HEK293T (cell line): ENCODE data around the gene TUBAL3.
"Not testable (repeated sequence)": the region's sequence is repeated elsewhere in the genome, so short reads cannot be mapped to it uniquely, and the experiment has no call there.

Experiments
- CTCF ChIA-PET: fragments of 350-600 bp; formaldehyde crosslinking; extraction: SDS; loops from one replicate; lab custom pipeline; 2021; ENCODE audit warnings: antibody characterized with exemption, inconsistent platforms; lab: Yijun Ruan, JAX
- POLR2A ChIA-PET: fragments of 350-600 bp; formaldehyde crosslinking; extraction: SDS; loops from one replicate; lab custom pipeline; 2020; ENCODE audit warnings: antibody characterized with exemption, inconsistent platforms; lab: Yijun Ruan, JAX
- DNase-seq: peaks from one replicate; pipeline ENCODE4 v3.0.0; 2012; ENCODE audit warnings: mixed read lengths; ENCODE audit errors: extremely low spot score
- ARNT ChIP-seq: fragments of 450-650 bp; IDR thresholded peaks from 2 replicates; pipeline ENCODE4 v1.6.1; 2017; ENCODE audit warnings: mild to moderate bottlenecking
- BHLHE40 ChIP-seq: fragments of 450-650 bp; IDR thresholded peaks from 2 replicates; pipeline ENCODE4 v1.6.1; 2016; ENCODE audit warnings: mild to moderate bottlenecking, moderate library complexity, borderline replicate concordance
- CTBP1 ChIP-seq: fragments of 450-650 bp; IDR thresholded peaks from 2 replicates; pipeline ENCODE4 v1.6.1; 2016; ENCODE audit warnings: borderline replicate concordance
- ELF4 ChIP-seq: fragments of 450-650 bp; IDR thresholded peaks from 2 replicates; pipeline ENCODE4 v1.6.1; 2017; ENCODE audit warnings: antibody characterized with exemption
- FOXA1 ChIP-seq: fragments of 450-650 bp; IDR thresholded peaks from 2 replicates; pipeline ENCODE4 v1.6.1; 2016; ENCODE audit warnings: mild to moderate bottlenecking
- FOXK2 ChIP-seq: fragments of 450-650 bp; IDR thresholded peaks from 2 replicates; pipeline ENCODE4 v1.6.1; 2016; ENCODE audit warnings: mild to moderate bottlenecking
- FOXM1 ChIP-seq: fragments of 450-650 bp; IDR thresholded peaks from 2 replicates; pipeline ENCODE4 v1.6.1; 2017; ENCODE audit warnings: mild to moderate bottlenecking, borderline replicate concordance
- HDGF ChIP-seq: fragments of 450-650 bp; IDR thresholded peaks from 2 replicates; pipeline ENCODE4 v1.6.1; 2017; ENCODE audit warnings: antibody characterized with exemption, borderline replicate concordance
- L3MBTL2 ChIP-seq: fragments of 450-650 bp; conservative IDR thresholded peaks from 2 replicates; pipeline ENCODE4 v1.6.1; 2016; ENCODE audit warnings: mild to moderate bottlenecking
- LEF1 ChIP-seq: fragments of 450-650 bp; IDR thresholded peaks from 2 replicates; pipeline ENCODE4 v1.6.1; 2017; ENCODE audit warnings: mild to moderate bottlenecking, borderline replicate concordance
- NFRKB ChIP-seq: fragments of 450-650 bp; IDR thresholded peaks from 2 replicates; pipeline ENCODE4 v1.6.1; 2016; ENCODE audit warnings: mild to moderate bottlenecking, moderate library complexity
- SP1 ChIP-seq: fragments of 450-650 bp; IDR thresholded peaks from 2 replicates; pipeline ENCODE4 v1.6.1; 2017
- SUZ12 ChIP-seq: fragments of 450-650 bp; IDR thresholded peaks from 2 replicates; pipeline ENCODE4 v1.6.1; 2016; ENCODE audit warnings: mild to moderate bottlenecking
- TARDBP ChIP-seq: fragments of 450-650 bp; IDR thresholded peaks from 2 replicates; pipeline ENCODE4 v1.6.1; 2016
- ZNF384 ChIP-seq: fragments of 450-650 bp; IDR thresholded peaks from 2 replicates; pipeline ENCODE4 v1.6.1; 2016
- TF ChIP-seq, protein P1 (sequence below): fragments of 450-650 bp; IDR thresholded peaks from 2 replicates; pipeline ENCODE4 v1.6.1; 2016

The TUBAL3 gene

DNA sequence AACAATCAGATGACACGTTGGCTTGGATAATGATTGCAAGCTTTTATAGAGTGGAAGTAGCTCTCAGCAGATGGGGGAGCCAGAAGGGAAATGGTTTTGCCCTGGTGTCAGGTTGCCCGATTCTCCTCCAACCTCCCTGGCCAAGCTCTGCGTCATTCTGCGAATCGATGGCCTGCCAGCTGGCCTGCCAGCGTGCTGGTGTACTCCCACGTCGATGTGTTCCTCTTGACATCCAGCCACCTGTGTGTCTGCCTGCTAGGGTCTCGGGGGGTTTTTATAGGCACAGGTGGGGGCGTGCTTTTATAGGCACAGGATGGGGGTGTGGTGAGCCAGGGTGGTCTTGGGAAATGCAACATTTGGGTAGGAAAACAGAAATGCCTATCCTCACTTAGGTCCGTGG is 12.4 kb upstream of the TUBAL3 start:
- TF ChIP-seq BHLHE40 = no peak
- TF ChIP-seq LEF1 = no peak
- no peak for TF ChIP-seq TARDBP
- TF ChIP-seq FOXM1 = no peak
- TF ChIP-seq SP1 = no peak
- TF ChIP-seq CTBP1 = no peak
- TF ChIP-seq HDGF = no peak
- TF ChIP-seq ZNF384 = no peak
- TF ChIP-seq FOXK2 = no peak
- TF ChIP-seq SUZ12 = no peak
- no peak for TF ChIP-seq L3MBTL2
- TF ChIP-seq, protein P1, sequence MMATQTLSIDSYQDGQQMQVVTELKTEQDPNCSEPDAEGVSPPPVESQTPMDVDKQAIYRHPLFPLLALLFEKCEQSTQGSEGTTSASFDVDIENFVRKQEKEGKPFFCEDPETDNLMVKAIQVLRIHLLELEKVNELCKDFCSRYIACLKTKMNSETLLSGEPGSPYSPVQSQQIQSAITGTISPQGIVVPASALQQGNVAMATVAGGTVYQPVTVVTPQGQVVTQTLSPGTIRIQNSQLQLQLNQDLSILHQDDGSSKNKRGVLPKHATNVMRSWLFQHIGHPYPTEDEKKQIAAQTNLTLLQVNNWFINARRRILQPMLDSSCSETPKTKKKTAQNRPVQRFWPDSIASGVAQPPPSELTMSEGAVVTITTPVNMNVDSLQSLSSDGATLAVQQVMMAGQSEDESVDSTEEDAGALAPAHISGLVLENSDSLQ = no peak
- TF ChIP-seq NFRKB = no peak
- no peak for TF ChIP-seq ELF4
- TF ChIP-seq FOXA1 = no peak
- TF ChIP-seq ARNT = no peak
- DNase-seq = no peak
- ChIA-PET POLR2A (no interaction called here), CTCF (no interaction called here)

DNA sequence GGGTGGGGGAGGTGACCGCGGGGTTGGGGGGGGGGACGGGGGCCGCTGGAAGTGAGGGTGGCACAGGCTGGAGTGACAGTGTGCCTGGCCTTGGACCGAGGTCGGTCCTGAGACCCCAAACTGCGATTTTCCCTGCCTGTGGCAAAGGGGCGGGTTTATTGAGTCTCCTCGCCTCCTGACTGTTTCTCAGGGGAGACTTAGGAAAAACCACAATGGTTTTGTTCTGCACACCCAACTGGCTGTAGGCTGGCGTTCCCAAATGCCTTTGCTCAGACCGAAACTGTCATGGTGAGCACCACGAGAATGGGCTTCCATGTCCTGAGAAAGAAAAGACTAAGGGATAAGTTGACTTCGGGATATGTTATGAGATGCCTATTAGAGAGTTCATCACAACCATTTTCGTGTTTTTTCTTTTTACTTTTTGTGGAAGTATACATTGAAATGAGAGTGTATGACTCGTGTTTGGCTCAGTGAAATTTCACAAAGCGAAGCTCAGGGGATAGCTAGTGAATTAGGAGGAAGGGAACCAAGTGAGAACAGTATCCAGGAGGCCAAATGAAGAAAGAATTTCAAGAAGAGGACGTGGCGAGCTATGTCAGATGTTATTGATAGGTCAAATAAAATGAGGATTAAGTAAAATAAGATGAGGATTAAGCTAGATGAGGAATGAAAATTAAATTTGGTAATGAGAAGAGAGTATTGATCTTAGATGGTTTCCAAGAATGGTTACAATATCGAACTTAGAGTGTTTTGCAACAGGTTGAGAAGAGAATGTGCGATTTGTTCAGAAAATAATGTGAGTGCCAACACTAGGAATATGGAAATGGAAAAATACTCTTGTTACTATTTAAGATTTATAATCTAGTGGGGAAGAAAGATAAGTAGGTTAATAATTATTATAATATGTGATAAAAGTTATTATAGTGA is 8.6 kb upstream of the TUBAL3 start:
- ChIA-PET POLR2A (interaction anchor here (0.6 kb wide), 1 partner anchor 16 kb away, joined by 3 read pairs; no protein-coding TSS in a partner anchor), CTCF (no interaction called here)
- peak; percentile 31 for DNase-seq
- TF ChIP-seq ELF4 (no peak), BHLHE40 (no peak), NFRKB (no peak), HDGF (no peak), LEF1 (no peak), FOXM1 (no peak), FOXA1 (no peak), TARDBP (no peak), L3MBTL2 (no peak), SP1 (no peak), ARNT (no peak), SUZ12 (no peak), CTBP1 (no peak), FOXK2 (no peak)
- TF ChIP-seq, protein P1 = no peak

DNA sequence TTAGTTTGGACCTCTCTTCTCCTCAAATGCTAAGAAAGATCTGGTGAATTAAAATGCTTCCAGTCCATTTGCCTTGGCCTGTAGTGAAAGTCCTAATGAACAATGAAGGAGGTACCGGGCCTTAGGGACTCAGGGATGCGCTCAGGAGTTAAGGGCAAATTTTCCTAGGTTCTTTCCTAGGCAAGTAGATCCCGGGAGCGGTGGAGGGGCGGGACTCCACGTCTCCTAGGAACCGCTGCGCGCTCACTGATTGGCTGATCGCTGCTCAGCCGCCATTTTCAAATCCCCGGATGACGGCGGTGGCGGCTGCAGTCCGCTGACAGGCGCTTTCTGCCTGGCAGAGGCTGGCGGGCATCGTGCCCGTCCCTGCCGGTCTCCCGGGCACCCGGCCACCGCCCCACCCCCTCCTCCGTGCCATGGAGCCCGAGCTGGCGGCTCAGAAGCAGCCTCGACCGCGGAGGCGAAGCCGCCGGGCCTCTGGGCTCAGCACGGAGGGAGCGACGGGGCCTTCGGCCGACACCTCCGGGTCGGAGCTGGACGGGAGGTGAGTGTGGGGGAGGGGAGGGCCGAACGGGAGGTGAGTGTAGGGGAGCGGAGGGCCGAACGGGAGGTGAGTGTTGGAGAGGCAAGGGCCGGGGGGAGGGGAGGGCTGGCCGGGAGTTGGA is 7.8 kb upstream of the TUBAL3 start, which contains the start of gene NET1:
Gene NET1 (plus strand): TSS at position 281 of the 665 bp plus-strand sequence. CDS start 136 bp downstream, at position 417.
- CTCF ChIA-PET = no interaction called here
- TF ChIP-seq NFRKB (no peak), ELF4 (no peak), L3MBTL2 (peak; percentile 33; the same call in 1 of the 2 replicates), SUZ12 (no peak), ARNT (no peak)
- TF ChIP-seq, protein P1 = peak; percentile 50; the same call in 1 of the 2 replicates
- POLR2A ChIA-PET = interaction anchor here (0.6 kb wide), 1 partner anchor 15 kb away, joined by 3 read pairs; no protein-coding TSS in a partner anchor
- peak; percentile 96 for DNase-seq

GRCh38 chr10:5411941-5412276 is 7.3 kb upstream of the TUBAL3 start:
- TF ChIP-seq HDGF (no peak), FOXK2 (no peak), ARNT (no peak), FOXA1 (no peak), L3MBTL2 (0 out of 2 replicates have a peak, but pooled peaks have one; percentile 3), ELF4 (no peak)
- ChIA-PET CTCF (no interaction called here), POLR2A (no interaction called here)
- no peak for DNase-seq

GRCh38 chr10:5410787-5411186 is 6.2 kb upstream of the TUBAL3 start:
- POLR2A ChIA-PET, CTCF ChIA-PET, DNase-seq: not testable (repeated sequence)

DNA sequence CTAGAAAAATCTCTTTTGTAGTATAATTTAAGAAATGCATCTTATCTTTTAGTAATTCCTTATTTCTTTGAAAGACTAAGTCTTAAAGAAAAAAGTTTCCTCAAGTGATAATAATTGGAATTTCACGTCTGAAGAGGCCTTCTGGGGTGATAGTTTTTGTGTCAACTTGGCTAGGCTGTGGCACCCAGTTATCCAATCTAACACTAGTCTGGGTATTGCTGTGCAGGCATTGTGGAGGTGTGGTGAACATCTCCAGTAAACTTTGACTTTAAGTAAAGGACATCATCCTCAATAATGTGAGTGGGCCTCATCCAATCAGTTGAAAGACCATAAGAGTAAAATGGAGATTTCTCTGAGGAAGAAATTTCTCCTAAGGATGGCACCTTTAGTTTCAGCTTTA is 2.3 kb upstream of the TUBAL3 start:
- TF ChIP-seq NFRKB (no peak), CTBP1 (no peak), FOXA1 (no peak), FOXK2 (no peak), ARNT (no peak), ZNF384 (no peak), SP1 (no peak), SUZ12 (no peak), FOXM1 (no peak), HDGF (no peak), ELF4 (no peak), L3MBTL2 (no peak), LEF1 (no peak), BHLHE40 (no peak), TARDBP (no peak)
- TF ChIP-seq, protein P1 = no peak
- CTCF ChIA-PET = no interaction called here
- DNase-seq = no peak
- POLR2A ChIA-PET = no interaction called here
